GM19193 (cell line): ENCODE data around the gene FGD5.

ENCODE experiments used
- POLR2A ChIP-seq: IDR thresholded peaks from 4 replicates; pipeline ENCODE4 v1.6.1; 2011; ENCODE audit not compliant: insufficient read depth, insufficient read length; ENCODE audit errors: extremely low read depth

The FGD5 gene

GRCh38 chr3:14950274-14950673, 131.5 kb downstream of the FGD5 start:
- TF ChIP-seq POLR2A, result no peak

GRCh38 chr3:14957153-14957552, 138.4 kb downstream of the FGD5 start:
- TF ChIP-seq POLR2A, result no peak

- no peak for TF ChIP-seq POLR2A
These were observed 139.2 kb downstream of the FGD5 start for GRCh38 chr3:14957925-14958324.

- no peak for TF ChIP-seq POLR2A
These were observed 140.7 kb downstream of the FGD5 start for GRCh38 chr3:14959359-14959943.

GRCh38 chr3:14962762-14963161, 144.0 kb downstream of the FGD5 start:
- no peak for TF ChIP-seq POLR2A

DNA sequence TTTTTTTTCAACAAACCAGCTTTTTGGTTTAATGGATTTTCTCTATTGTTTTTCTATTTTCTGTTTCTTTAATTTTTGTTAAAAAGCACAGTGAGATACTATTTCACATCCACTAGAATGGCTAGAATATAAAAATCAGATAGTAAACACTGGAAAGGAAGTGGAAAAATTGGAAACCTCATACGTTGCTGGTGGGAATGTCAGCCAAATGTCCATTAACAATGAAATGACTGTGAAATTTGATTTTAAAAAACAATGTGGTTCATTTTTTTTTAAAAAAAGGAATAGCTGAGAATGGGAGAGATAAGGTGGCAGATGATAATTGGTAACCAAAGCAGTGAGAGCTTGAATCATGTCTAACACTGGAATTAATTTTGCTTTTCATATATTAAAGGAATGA, 148.5 kb downstream of the FGD5 start:
- no peak for TF ChIP-seq POLR2A

GRCh38 chr3:14969671-14970070, 150.9 kb downstream of the FGD5 start:
- no peak for TF ChIP-seq POLR2A

- no peak for TF ChIP-seq POLR2A
These were observed 157.6 kb downstream of the FGD5 start for GRCh38 chr3:14976317-14976716.

- no peak for TF ChIP-seq POLR2A
These were observed 161.9 kb downstream of the FGD5 start for GRCh38 chr3:14980689-14981088.
